ENCODE data around the gene SUGP1.
A peak's percentile ranks its signal among the peaks of the same experiment; 100 is the strongest.

SUGP1 gene

GRCh38 chr19:19300613-19301012, 19.7 kb downstream of the SUGP1 start:
- DNase-seq, result no peak

GRCh38 chr19:19297759-19298158, 22.6 kb downstream of the SUGP1 start:
- DNase-seq, result no peak

GRCh38 chr19:19296953-19297689, 23.2 kb downstream of the SUGP1 start:
- no peak for DNase-seq

GRCh38 chr19:19294914-19295313, 25.4 kb downstream of the SUGP1 start:
- DNase-seq, result no peak

GRCh38 chr19:19292607-19293006, 27.7 kb downstream of the SUGP1 start:
- no peak for DNase-seq

GRCh38 chr19:19285686-19286085, 34.6 kb downstream of the SUGP1 start:
- DNase-seq, result no peak

- DNase-seq, result no peak
Observed at GRCh38 chr19:19280561-19280960, 39.7 kb downstream of the SUGP1 start.

- DNase-seq, result no peak
Observed at GRCh38 chr19:19279853-19280252, 40.5 kb downstream of the SUGP1 start.

- no peak for DNase-seq
Observed at GRCh38 chr19:19279062-19279612, 41.2 kb downstream of the SUGP1 start.

- DNase-seq, result peak; percentile 91
Observed at GRCh38 chr19:19278315-19278714, 42.0 kb downstream of the SUGP1 start.

- no peak for DNase-seq
Observed at GRCh38 chr19:19276851-19277250, 43.5 kb downstream of the SUGP1 start.

- no peak for DNase-seq
Observed at GRCh38 chr19:19276386-19276785, 43.9 kb downstream of the SUGP1 start.

- no peak for DNase-seq
Observed at GRCh38 chr19:19274716-19275565, 45.4 kb downstream of the SUGP1 start.

- DNase-seq, result no peak
Observed at GRCh38 chr19:19274146-19274545, 46.2 kb downstream of the SUGP1 start.

GRCh38 chr19:19271828-19272599, 48.3 kb downstream of the SUGP1 start:
- DNase-seq, result no peak

- no peak for DNase-seq
Observed at GRCh38 chr19:19270749-19271571, 49.3 kb downstream of the SUGP1 start.

GRCh38 chr19:19269952-19270694, 50.2 kb downstream of the SUGP1 start:
- no peak for DNase-seq

GRCh38 chr19:19268453-19269385, 51.6 kb downstream of the SUGP1 start:
- no peak for DNase-seq

GRCh38 chr19:19267305-19267704, 53.0 kb downstream of the SUGP1 start:
- no peak for DNase-seq

- no peak for DNase-seq
Observed at GRCh38 chr19:19263886-19264487, 56.3 kb downstream of the SUGP1 start.
